ENCODE measurements around the gene ALPP.
"Not testable (repeated sequence)": the region's sequence is repeated elsewhere in the genome, so short reads cannot be mapped to it uniquely, and the experiment has no call there.

ALPP gene

GRCh38 chr2:232421189-232421785 is 42.7 kb downstream of the ALPP start:
- H3K9me3 ChIP-seq (ENCODE audit: control insufficient read depth, insufficient read depth, low read length), result no peaks in the 10 kb centered on the region
- peaks cover 5% of the 10 kb centered on the region for H3K36me3 ChIP-seq (ENCODE audit: insufficient read depth, low read length)
- peak overlapping the region; percentile 72 for H3K9ac ChIP-seq (ENCODE audit: low read depth, low read length)
- H3K4me1 ChIP-seq (ENCODE audit: insufficient read depth, low read length), result peaks cover 30% of the 10 kb centered on the region

GRCh38 chr2:232422051-232422450 is 43.5 kb downstream of the ALPP start:
- Histone ChIP-seq H3K9ac (ENCODE audit: low read depth, low read length) (no peak overlapping the region), H3K9me3 (ENCODE audit: control insufficient read depth, insufficient read depth, low read length) (no peaks in the 10 kb centered on the region), H3K36me3 (ENCODE audit: insufficient read depth, low read length) (peaks cover 5% of the 10 kb centered on the region; the same call in 1 of the 2 replicates), H3K4me1 (ENCODE audit: insufficient read depth, low read length) (peaks cover 30% of the 10 kb centered on the region)

- not testable (repeated sequence) for H3K9me3 ChIP-seq (ENCODE audit: control insufficient read depth, insufficient read depth, low read length); H3K36me3 ChIP-seq (ENCODE audit: insufficient read depth, low read length)
- H3K4me1 ChIP-seq (ENCODE audit: insufficient read depth, low read length), result peaks cover 30% of the 10 kb centered on the region
- H3K9ac ChIP-seq (ENCODE audit: low read depth, low read length), result peak overlapping the region; percentile 35
Measured at GRCh38 chr2:232422996-232423395, 44.4 kb downstream of the ALPP start.

GRCh38 chr2:232423407-232423806 is 44.9 kb downstream of the ALPP start:
- Histone ChIP-seq H3K4me1 (ENCODE audit: insufficient read depth, low read length) (peaks cover 30% of the 10 kb centered on the region), H3K9ac (ENCODE audit: low read depth, low read length) (peak overlapping the region; percentile 35)
- H3K36me3 ChIP-seq (ENCODE audit: insufficient read depth, low read length); H3K9me3 ChIP-seq (ENCODE audit: control insufficient read depth, insufficient read depth, low read length): not testable (repeated sequence)

- H3K4me1 ChIP-seq (ENCODE audit: insufficient read depth, low read length), result peaks cover 5% of the 10 kb centered on the region
- no peaks in the 10 kb centered on the region for H3K36me3 ChIP-seq (ENCODE audit: insufficient read depth, low read length)
- no peak overlapping the region for H3K9ac ChIP-seq (ENCODE audit: low read depth, low read length)
- H3K9me3 ChIP-seq (ENCODE audit: control insufficient read depth, insufficient read depth, low read length), result no peaks in the 10 kb centered on the region
Measured at GRCh38 chr2:232431705-232432590, 53.4 kb downstream of the ALPP start.

All from ES-I3 (cell line).